Activated CD4-positive, alpha-beta T cell treated with anti-CD3 and anti-CD28 coated beads, Interleukin-2, amount 50 U/mL, for 48 hours (primary cell): Measurements from ENCODE around the gene DOK6.

Experiments
- DNase-seq, 2 experiments: peaks; one replicate each; pipeline ENCODE4 v3.0.0-alpha.2; 2020

The DOK6 gene

DNA sequence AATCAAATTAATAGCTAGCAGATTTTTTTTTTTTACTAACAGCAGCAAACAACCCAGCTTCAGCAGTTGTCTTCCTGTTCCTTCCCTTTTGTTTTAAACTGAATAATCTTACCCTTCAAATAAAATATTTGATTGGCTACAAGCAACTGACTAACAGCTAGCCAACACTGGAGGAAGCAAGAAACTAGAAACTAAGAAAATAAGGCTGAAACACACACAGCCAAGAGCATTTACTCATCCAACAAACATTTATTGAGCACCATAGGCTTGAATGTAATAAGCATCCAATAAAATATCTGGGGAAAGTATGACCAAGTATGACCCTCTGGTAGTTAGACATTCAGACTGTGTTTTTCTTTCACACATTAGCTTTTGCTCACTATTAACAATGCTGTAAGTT, 357.8 kb downstream of the DOK6 start:
- no peak for DNase-seq

DNA sequence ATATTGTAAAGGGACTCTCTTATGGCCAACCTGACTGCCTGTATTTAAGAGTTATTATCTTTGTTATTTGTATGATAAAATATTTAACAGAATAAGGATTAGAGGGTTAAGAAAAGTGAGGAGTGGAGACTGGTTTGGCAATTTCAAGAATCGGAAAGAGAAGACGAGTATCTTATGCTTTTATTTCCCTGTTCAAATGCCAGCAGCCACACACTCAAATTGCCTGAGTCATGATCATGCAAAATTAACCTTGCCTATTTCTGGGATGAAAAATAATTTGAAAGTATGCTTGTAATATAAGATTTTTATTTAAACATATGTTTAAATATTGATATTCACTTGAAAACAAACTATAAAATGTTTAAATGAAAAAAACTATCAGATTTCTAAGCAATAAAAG, 358.4 kb downstream of the DOK6 start:
- DNase-seq: no peak

DNA sequence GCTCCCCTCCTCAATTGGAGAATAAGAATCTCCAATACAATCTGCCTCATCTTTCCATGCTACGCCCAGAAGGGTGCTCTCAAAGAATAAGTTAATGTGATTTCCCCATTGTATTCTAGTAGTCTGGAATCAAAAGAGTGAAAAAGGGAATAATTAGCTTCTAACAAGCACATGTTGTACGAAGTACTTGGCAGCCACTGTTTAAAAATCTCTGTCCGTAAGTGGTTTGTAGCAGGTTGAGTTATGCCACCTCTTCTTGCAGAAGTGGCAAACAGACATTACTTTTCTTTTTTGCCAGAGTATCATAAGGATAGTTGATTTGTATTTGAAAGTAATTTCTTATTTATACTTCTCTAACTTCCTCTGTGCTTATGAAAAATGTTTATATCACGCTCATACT, 362.3 kb downstream of the DOK6 start:
- no peak for DNase-seq

DNA sequence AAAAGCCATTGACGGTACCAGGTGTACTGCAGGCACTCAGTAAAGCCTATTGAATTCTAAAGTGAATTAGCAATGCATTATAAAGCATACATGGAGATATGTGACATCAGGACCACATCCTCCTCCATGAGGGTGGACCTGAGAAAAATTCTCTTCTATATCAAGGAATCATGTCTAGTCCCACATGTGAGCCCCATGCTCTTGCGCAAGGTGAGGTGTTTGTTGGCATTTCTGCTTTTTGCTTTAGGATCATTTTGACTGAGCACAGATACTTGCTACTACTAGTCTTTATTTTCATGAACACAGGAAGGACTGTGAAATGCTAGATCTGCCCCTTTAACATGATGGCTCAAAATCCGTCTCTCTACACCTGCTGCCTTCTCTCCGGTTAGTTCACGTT, 363.1 kb downstream of the DOK6 start:
- DNase-seq: no peak

DNA sequence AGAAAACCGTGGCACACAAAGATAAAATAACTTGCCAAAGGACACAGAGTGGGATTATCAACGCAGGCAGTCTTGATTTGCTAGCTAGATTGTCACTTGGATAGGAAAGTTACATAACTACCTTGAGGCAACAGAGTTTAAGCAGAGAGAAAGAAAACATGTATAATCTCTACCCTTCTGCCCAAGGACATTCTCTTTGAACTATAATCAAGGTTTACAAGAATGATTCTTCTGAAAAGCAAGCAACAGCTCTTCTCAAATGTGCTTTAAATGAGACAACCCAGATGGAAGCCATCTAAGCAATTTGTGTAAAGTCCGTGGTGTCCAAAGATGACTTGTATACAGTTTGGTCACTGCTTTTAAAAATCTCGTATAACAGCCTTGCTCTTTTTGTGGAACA, 369.6 kb downstream of the DOK6 start:
- no peak for DNase-seq

DNA sequence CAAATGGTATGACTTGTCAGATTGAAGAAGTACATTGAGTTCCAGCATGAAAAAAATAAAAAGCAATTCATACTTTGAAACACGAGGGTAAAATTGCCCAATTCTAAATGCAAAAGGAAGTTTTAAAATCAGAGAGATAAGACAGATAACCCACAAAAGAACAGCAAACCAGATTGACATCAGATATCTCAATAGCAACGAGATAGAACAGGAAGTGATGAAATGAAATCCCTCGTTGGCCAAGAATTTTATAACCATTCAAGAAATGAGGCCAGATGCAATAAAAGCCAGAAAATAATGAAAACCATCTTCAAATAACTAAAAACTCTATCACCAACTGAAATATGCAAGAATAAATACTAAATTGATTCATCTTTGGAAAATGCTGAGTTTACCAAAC, 374.1 kb downstream of the DOK6 start:
- DNase-seq: no peak

DNA sequence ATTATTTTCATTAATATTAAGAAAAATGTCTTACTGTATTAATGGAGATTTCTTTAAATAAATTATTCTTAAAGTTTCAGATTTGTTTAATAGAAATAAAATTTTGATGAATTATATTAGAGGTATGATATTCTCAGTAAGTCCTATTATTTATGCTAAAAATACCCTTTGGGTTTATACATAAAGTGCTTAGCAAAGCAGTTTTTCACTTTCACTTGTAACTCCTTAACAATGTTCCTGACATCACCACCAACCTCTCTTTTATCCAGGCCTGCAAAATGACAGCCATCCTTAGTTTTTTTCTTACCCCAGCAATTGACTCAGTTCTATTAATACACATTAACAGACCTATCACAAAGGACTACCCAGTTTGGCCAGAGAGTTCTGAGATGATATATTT, 376.6 kb downstream of the DOK6 start:
- no peak for DNase-seq

DNA sequence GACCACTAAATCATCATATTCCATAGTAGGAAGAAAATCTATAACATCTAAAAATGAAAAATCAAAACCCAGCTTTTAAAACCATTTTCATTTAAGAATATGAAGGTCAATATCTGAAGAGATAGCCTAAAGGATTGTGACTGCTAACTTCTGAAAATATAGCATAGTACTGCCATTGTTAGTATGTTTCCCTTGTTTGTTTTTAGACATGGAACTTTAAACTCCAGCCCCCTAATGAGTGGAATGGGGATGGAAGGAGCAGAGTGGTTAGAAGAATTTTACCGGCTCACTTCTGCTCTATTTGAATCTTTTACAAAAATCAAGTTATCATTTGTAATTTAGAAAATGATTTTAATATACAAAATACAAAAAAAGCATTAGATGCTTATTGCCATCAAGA, 378.0 kb downstream of the DOK6 start:
- no peak for DNase-seq

DNA sequence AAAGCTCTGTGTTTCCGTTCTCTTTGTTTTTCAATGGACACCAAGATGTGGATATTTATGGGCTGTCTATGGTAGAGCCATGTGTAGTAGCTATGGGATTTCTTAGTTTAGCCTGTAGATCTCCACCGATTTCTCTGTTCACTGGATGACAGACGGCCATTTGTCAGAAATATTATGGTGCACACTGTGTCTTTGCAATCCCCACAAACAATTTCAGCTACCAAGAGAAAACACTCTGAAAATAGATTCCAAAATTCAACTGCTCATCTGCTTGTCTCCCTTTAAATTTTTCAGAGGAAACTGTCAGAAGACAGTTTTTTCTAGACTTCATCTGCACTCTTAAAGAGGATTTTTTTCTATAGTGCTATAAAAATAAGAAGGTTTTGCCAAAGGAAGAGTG, 380.2 kb downstream of the DOK6 start:
- DNase-seq: no peak

DNA sequence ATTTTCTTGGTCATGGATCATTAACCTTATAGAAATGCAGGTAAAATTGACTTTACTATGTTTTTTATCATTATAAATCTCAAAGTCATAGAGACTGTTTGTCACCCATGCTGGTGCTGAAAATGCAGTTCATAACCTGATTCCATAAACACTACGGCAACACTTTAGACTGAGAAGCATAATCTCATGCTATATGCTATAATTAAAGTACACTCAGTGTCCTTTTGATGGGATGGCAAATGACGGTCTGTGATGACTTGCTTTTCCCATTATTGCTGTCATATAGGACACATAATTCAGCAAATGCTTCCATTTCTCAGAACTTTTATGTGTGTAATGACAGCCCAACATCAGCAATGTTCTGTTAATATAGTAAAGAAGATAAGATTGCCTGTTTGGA, 384.1 kb downstream of the DOK6 start:
- DNase-seq: no peak

DNA sequence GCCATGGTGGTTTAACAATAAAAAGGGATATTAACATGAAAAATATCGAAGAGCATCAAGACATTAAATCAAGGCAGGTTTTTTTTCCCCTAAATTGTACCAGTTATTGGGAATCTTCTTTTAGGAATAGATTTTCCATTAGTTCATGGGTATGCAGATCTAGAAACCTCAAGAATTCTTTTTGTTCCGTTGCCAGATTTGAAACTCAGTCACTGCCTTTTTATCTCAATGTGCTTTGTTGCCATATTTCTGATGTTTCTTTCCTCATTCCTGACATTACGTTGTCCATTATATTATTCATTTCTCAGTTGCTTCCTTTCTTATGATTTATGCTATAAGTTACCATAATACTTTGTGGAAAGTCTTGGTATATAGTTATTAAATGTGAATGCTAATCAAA, 384.8 kb downstream of the DOK6 start:
- no peak for DNase-seq

DNA sequence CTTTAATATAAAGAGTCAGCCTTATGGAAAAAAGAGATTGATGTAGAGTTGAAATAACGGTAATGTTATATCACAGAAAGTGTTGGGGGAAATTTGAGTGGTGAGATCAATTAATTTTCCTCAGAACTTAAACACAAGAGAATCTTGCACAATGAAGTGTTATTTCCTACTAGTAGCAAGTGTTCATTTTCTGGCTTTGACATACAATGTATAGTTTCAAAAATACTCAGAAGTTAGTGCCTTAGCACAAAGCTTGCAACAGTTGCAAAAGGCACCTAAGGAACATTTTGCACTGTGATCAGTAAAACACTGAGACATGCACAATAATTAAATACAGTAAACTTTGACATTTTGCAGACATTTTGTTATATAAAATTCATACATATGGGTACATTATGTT, 385.7 kb downstream of the DOK6 start:
- DNase-seq: no peak

DNA sequence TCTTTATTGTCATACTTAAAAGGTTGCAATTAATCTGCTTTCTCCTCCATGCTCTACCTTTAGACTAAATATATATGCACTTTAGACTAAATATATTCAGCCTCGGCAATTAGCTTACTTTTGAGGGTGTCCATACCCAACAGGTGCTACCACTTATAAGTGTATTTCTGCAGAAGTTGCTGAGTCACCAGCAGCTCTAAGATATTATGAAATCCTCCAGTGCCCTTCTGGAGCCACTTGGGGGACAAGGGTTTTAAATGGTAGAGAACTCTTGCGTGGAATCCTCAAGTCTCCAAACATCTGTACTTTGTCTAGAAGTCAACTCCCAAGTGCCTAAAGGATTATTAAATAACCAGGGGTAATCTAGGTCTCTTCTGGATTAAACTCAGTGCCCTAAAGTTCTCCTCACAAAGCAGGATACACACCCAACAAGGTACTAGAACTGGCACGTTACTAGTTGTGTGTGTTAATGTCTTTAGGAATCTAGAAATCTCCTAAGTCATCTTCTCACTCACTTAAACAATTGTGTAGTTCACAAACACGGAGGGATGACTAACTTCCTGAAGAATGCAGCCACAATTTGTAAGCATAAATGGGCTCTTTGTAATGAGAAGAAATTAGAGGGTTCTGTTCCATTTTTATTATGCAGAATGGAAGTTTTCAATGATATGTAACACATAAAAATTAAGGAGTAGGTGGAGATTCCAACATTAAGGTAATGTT, 387.3 kb downstream of the DOK6 start:
- DNase-seq: no peak

DNA sequence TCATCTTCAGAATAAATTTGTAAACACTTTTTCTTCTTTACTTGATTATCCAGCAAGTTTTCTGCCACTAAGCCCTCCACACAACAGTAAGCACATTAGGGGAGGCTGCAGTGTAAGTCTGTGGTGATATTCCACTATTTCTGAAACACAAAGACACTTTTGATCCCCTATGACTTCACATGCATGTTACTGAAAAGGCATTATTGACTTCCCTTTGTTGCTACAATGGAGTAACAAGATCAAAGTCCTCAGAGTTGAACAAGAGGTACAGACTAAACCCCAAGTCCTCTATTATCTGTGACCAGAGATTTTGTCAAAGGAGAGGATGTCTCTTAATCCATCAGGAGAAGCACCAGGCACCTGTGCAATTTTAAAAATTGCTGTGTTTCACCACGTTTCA, 389.1 kb downstream of the DOK6 start:
- DNase-seq: no peak

DNA sequence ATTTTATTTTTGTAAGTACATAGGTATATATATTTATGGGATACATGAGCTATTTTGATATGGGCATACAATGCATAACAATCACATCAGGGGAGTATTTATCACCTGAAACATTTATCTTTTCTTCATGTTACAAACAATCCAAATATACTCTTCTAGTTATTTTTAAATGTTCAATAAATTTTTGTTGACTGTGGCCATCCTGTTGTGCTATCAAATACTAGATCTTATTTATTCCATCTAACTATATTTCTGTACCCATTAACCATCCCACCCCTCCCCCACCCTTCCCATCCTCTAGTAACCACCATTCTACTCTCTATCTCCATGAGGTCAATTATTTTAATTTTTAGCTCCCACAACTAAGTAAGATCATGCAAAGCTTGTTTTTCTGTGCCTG, 390.0 kb downstream of the DOK6 start:
- DNase-seq: no peak

DNA sequence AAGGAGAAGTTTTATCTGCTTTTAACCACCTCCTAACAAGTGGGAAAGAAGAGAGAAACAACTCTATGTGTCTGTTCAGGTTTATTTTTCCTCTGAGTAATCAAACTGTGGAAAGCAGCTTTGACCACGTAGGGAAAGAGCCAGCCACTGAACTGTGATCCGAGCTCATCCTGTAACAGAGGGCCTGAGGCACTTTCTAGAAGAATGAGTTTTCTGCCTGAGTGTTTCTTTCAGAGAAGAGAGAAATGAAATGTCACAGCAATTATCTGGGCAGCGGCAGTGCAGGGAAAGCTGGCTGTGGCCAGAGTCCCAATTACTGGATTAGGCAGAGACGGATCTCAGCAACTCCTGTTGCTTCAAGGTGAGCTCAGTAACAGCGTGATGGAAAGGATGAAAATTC, 395.1 kb downstream of the DOK6 start:
- no peak for DNase-seq

DNA sequence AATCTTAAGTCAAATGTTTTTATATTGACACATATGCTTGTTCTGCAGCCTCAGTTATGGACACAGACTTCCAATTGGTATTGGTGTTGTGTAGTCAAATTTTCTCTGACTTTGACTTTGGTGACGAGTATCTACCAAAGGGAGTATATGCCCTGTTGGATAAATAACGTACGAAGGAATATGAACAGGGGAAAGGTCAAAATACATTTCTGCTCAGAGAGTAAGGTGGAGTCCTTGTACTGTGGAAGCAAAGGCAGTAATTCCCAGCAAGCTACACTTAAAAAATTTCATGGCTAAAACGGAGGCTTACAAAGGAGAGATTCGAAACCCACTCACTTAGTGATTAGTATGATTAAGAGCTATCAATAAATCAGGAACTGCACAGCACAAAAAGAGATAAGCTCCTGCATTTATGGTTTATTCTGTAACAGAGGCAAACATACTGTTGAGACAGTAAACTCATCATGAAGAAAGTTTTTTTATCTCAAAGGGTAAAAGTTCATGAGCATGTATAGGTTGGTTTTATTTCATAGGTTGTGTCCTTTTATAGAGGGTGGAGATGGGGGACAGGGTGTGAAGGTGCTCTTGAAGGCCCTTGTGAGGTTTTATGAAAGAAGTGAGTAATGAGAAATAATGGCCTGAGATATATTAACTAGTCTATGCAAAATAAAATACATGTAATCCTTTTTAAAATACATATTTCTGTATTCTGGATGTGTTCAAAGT, 404.3 kb downstream of the DOK6 start:
- no peak for DNase-seq

DNA sequence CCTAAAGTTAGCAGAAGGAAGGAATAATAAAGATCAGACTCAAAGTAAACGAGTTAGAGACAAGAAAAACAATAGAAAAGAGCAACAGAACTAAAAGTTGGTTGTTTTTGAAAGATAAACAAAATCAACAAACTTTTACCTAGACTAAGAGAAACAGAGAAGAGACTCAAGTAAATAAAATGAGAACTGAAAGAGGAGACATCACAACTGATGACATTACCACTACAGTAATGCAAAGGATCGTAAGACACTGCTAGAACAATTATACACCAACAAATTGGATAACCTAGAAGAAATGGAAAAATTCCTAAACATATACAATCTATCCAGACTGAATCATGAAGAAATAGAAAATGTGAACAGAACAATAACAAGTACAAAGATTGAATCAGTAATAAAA, 407.7 kb downstream of the DOK6 start:
- no peak for DNase-seq

DNA sequence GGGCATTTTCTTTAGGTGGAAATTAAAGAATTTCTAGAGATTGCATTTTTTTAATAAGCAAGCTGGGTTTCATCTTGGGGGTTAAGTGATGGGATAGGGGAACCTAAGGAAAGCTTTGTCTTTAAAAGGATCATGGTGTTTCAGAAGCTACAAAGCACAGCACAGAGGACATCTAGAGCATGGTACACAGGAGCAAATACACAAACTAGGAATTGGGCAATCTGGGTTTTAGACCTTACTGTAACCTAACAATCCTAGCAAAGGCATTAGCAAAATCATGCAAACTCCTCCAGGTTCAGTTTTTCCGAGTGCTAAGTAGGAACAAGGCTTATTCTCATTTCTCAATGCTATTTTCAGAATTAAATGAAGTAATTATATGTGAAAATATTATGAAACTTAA, 412.9 kb downstream of the DOK6 start:
- no peak for DNase-seq

DNA sequence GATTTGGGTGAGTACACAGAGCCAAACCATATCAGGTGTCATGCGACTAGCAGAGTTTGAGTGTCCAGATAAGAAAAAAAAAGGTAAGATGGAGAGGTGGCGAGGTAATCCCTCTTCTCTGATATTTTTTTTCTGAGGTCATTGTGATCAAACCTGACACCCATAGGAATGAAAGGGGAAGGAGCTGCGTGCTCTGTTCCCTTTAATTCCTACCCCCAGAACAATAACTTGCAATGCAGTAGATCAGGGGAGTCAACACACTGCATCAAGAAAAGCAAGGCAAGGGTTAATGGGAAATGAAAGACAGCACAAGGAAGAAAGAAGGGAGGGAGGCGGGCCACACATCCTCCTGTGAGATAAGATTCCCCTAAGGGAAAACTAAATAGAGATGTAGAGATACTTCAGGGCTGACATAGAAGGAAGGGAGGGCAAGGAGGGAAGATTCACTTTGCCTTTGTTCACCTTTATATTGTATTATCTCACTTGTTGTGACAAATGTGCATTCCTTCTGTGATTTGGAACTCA, 414.2 kb downstream of the DOK6 start:
- DNase-seq: no peak

DNA sequence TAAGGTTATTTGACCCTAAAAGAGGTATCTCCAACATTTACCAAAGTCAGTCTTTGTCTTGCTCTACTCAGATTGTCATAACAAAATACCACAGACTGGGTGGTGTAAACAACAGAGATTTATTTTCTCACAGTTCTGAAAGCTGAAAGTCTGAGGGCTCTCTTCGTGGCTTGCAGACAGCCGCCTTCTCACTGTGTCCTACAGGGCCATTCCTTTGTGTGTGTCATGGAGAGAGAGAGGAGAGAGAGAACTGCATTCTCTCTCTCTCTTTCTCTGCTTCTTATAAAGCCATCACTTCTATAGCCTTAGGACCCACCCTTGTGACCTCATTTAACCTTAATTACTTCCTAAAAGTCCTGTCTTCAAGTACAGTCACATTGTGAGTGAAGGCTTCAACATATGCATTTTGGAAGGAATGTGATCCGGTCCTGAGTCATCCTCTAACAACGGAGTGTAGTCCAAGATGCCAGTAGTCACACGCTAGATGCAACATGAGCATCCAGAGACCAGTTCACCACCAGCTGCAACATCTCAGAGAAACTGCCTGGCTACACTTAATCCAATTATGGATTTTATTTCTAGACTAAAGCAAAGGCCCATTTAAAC, 416.8 kb downstream of the DOK6 start:
- no peak for DNase-seq

DNA sequence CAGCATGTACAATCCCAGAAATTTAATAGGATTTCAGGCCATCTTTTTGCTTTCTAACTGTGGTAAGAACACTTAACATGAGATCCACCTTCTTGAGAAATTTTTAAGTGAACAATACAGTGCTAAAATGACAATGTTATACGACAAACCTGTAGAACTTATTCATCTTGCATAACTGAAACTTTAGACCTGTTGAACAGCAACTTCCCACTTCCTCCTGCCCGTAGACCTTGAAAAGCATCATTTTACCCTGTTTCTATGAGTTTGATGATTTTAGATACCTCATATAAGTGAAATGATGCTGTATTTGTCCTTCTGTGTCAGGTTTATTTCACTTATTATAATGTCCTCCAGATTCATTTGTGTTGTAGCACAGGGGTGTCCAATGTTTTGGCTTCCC, 418.8 kb downstream of the DOK6 start:
- DNase-seq: no peak

DNA sequence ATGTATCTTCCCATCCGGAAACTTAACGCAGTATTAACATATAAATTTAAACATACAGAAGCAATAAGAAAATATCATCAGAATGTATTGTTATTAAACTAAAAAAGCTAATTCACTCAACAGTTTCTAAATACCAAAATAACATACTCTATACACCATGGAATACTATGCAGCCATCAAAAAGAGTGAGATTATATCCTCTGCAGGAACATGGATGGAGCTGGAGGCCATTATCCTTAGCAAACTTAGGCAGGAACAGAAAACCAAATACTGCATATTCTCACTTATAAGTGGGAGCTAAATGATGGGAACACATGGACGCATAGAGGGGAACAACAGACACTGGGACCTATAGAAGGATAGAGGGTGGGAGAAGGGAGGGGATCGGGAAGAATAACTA, 419.9 kb downstream of the DOK6 start:
- no peak for DNase-seq

DNA sequence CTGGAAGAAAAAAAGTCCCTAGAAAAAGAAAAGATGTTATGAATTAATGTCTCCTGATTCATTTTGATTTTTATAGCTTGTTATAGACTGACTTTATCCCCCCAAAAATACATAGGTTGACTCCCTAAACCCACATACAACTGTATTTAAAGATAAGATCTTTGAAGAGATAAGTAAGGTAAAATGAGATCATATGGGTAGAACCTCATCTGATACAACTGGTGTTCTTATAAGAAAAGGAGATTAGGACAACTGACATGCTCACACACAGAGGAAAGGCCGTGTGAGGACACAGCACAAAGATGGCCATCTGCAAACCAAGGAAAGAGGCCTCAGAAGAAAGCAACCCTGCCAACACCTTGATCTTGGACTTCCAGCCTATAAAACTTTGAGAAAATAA, 429.5 kb downstream of the DOK6 start:
- DNase-seq: no peak
